Measurements from ENCODE around the gene ALG14.

ALG14 gene

DNA sequence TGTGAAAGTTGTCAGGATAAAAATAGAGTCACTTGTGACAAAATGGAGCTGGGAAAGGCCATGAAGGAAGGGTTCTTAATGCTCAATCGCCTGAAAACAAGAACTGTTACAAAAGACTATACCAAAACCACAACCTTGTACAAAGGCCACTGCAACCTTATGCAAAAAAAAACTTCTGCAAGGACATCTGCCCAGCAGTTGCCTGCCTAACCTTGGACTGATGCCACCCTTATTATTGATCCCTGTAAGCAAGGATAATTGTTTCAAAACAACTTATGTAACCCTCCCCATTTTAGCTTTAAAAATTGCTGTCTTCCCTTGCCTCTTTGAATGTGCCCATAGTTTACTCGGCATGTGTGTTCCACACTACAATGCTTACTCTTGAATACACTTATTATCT is 5.7 kb downstream of the ALG14 start:
- TF ChIP-seq PRDM10 (tag by site-specific recombination; IDR thresholded peaks at IDR 0.05), result 0 out of 2 replicates have a peak, but pooled peaks have one; percentile 13
- TF ChIP-seq GLIS2 (tag by site-specific recombination; IDR thresholded peaks at IDR 0.05), result no peak
- Histone ChIP-seq H3K4me1 (ENCODE audit: control insufficient read depth, insufficient read depth, low read length) (no peaks in the 10 kb centered on the region), H3K4me3 (ENCODE audit: low read depth, low read length) (no peak overlapping the region), H3K27ac (ENCODE audit: extremely low read depth, low read depth, low read length) (no peak overlapping the region), H3K36me3 (ENCODE audit: control insufficient read depth in 2 of 2, insufficient read depth in 1 of 2, low read length in 2 of 2) (peaks cover 0 to 28% of the 10 kb centered on the region in 2 experiments; a peak in 1 of 3 replicates), H3K9me3 (ENCODE audit: control insufficient read depth, insufficient read depth, low read depth, low read length) (no peaks in the 10 kb centered on the region)
- CTCF ChIA-PET, result interaction anchor here (0.6 to 2.0 kb wide), 5 partner anchors 17 to 540 kb away, joined by 3 to 6 read pairs (median 5); partner anchors contain the start of gene RWDD3
- POLR2A ChIA-PET, result no interaction called here

GRCh38 chr1:95061445-95062006 is 11.2 kb downstream of the ALG14 start:
- H3K27ac ChIP-seq (ENCODE audit: extremely low read depth, low read depth, low read length), result no peak overlapping the region
- ChIA-PET POLR2A (no interaction called here), CTCF (interaction anchor here (1.0 to 1.8 kb wide), 3 partner anchors 12 to 200 kb away, joined by 3 to 5 read pairs (median 3); partner anchors contain the start of gene RWDD3)
- TF ChIP-seq HOXC10 (CRISPR knock-in tag; IDR thresholded peaks at IDR 0.05) (no peak), ZNF426 (tag by site-specific recombination; IDR thresholded peaks at IDR 0.05) (no peak), ZNF747 (tag by site-specific recombination; IDR thresholded peaks at IDR 0.05) (no peak), ZNF366 (tag by site-specific recombination; conservative IDR thresholded peaks at IDR 0.05) (no peak), ZBTB48 (tag by site-specific recombination; IDR thresholded peaks at IDR 0.05) (no peak), ZNF37A (tag by site-specific recombination; IDR thresholded peaks at IDR 0.05) (no peak), ZNF214 (tag by site-specific recombination; IDR thresholded peaks at IDR 0.05; ENCODE audit: borderline replicate concordance) (no peak), ZBTB17 (tag by site-specific recombination; IDR thresholded peaks at IDR 0.05) (no peak), EGR2 (tag by site-specific recombination; IDR thresholded peaks at IDR 0.05; ENCODE audit: low read depth) (no peak), ZNF48 (tag by site-specific recombination; IDR thresholded peaks at IDR 0.05) (no peak), MZF1 (tag by site-specific recombination; IDR thresholded peaks at IDR 0.05; ENCODE audit: borderline replicate concordance) (no peak), ZNF248 (tag by site-specific recombination; IDR thresholded peaks at IDR 0.05) (no peak), ZNF132 (tag by site-specific recombination; IDR thresholded peaks at IDR 0.05; ENCODE audit: borderline replicate concordance) (no peak), ZNF184 (tag by site-specific recombination; IDR thresholded peaks at IDR 0.05) (no peak), ZNF302 (tag by site-specific recombination; IDR thresholded peaks at IDR 0.05; ENCODE audit: low read depth) (no peak)
- no peaks in the 10 kb centered on the region for H3K9me3 ChIP-seq (ENCODE audit: control insufficient read depth, insufficient read depth, low read depth, low read length)
- H3K36me3 ChIP-seq (ENCODE audit: control insufficient read depth in 2 of 2, insufficient read depth in 1 of 2, low read length in 2 of 2), result peaks cover 0 to 28% of the 10 kb centered on the region in 2 experiments; a peak in 2 of 3 replicates
- H3K4me3 ChIP-seq (ENCODE audit: low read depth, low read length), result no peak overlapping the region
- no peaks in the 10 kb centered on the region for H3K4me1 ChIP-seq (ENCODE audit: control insufficient read depth, insufficient read depth, low read length)

- Histone ChIP-seq H3K4me3 (ENCODE audit: low read depth, low read length) (no peak overlapping the region), H3K9me3 (ENCODE audit: control insufficient read depth, insufficient read depth, low read depth, low read length) (no peaks in the 10 kb centered on the region), H3K4me1 (ENCODE audit: control insufficient read depth, insufficient read depth, low read length) (no peaks in the 10 kb centered on the region), H3K27ac (ENCODE audit: extremely low read depth, low read depth, low read length) (no peak overlapping the region), H3K36me3 (ENCODE audit: control insufficient read depth in 2 of 2, insufficient read depth in 1 of 2, low read length in 2 of 2) (peaks cover 0 to 14% of the 10 kb centered on the region in 2 experiments; a peak in 2 of 3 replicates)
- POLR2A ChIA-PET, result no interaction called here
- CTCF ChIA-PET, result interaction anchor here (0.8 kb wide), 1 partner anchor 16 kb away, joined by 3 read pairs; no protein-coding TSS in a partner anchor
- TF ChIP-seq SP7 (tag by site-specific recombination; IDR thresholded peaks at IDR 0.05) (no peak), SP2 (tag by site-specific recombination; IDR thresholded peaks at IDR 0.05) (no peak), ZNF37A (tag by site-specific recombination; IDR thresholded peaks at IDR 0.05) (no peak), ZNF660 (tag by site-specific recombination; IDR thresholded peaks at IDR 0.05) (no peak), ZNF138 (tag by site-specific recombination; IDR thresholded peaks at IDR 0.05; ENCODE audit: borderline replicate concordance) (no peak), ZNF280D (tag by site-specific recombination; IDR thresholded peaks at IDR 0.05) (no peak), ZNF664 (tag by site-specific recombination; IDR thresholded peaks at IDR 0.05) (no peak), KLF9 (tag by site-specific recombination; IDR thresholded peaks at IDR 0.05; ENCODE audit: low read depth) (no peak)
Measured at GRCh38 chr1:95058974-95059373, 13.8 kb downstream of the ALG14 start.

Data from HEK293 (cell line).